IMR-90 (cell line): Measurements from ENCODE around the gene PNMA1. TPM values are rescaled to one million over a fixed set of nuclear protein-coding genes. Genes with fewer than 3 reads are reported as not detected.

Experiments
- ATAC-seq: fragments of 200-7000 bp; cut with Tn5 transposase; 2 replicates; pipeline ENCODE4 v1.9.1; 2020; ENCODE audit warnings: low read depth, mild to moderate bottlenecking, moderate library complexity
- BruUV-seq: library from RNA; stranded (reverse); fragments of 400-500 nt; replicated peaks from 2 replicates; lab custom pipeline; 2021; lab: Mats Ljungman, UMichigan
- CTCF ChIA-PET: fragments of 300-600 bp; formaldehyde crosslinking; extraction: SDS; loops from one replicate; lab custom pipeline; 2021; ENCODE audit warnings: antibody characterized with exemption; lab: Yijun Ruan, JAX
- POLR2A ChIA-PET: fragments of 300-600 bp; sonication (Branson Sonifier 250); formaldehyde crosslinking; loops from one replicate; lab custom pipeline; 2022; ENCODE audit warnings: antibody characterized with exemption; ENCODE audit not compliant: unreplicated experiment; lab: Charles Lee
- DNase-seq: peaks from one replicate; pipeline ENCODE4 v3.0.0; 2013
- H2AFZ ChIP-seq: replicated peaks from 2 replicates; pipeline ENCODE3; 2013; ENCODE audit warnings: low read length, mild to moderate bottlenecking; ENCODE audit not compliant: poor library complexity
- H2AK5ac ChIP-seq: 2 replicates; pipeline ENCODE4 v1.6.1; 2013; ENCODE audit warnings: low read depth, low read length, inconsistent platforms
- H2AK9ac ChIP-seq: replicated peaks from 2 replicates; pipeline ENCODE3; 2013; ENCODE audit warnings: mild to moderate bottlenecking, low read depth, low read length, moderate library complexity; ENCODE audit not compliant: poor library complexity
- H2BK120ac ChIP-seq: 2 replicates; pipeline ENCODE4 v1.6.1; 2013; ENCODE audit warnings: low read depth, low read length, inconsistent platforms
- H2BK15ac ChIP-seq: 3 replicates; pipeline ENCODE4 v1.6.1; 2013; ENCODE audit warnings: low read depth, low read length, inconsistent platforms
- H2BK20ac ChIP-seq: 2 replicates; pipeline ENCODE4 v1.6.1; 2013; ENCODE audit warnings: low read depth, mild to moderate bottlenecking, inconsistent platforms, low read length, moderate library complexity
- H2BK5ac ChIP-seq: 2 replicates; pipeline ENCODE4 v1.6.1; 2013; ENCODE audit warnings: mild to moderate bottlenecking, low read depth, low read length, inconsistent platforms; ENCODE audit not compliant: poor library complexity, severe bottlenecking
- H3K14ac ChIP-seq: replicated peaks from 2 replicates; pipeline ENCODE4 v1.6.1; 2013; ENCODE audit warnings: low read depth, low read length, inconsistent platforms
- H3K18ac ChIP-seq: 2 replicates; pipeline ENCODE4 v1.6.1; 2013; ENCODE audit warnings: low read depth, low read length, control low read depth
- H3K23ac ChIP-seq: 2 replicates; pipeline ENCODE4 v1.6.1; 2013; ENCODE audit warnings: low read depth, low read length, inconsistent platforms
- H3K27ac ChIP-seq: 2 replicates; pipeline ENCODE4 v1.5.1; 2013; ENCODE audit warnings: mild to moderate bottlenecking, control low read depth, low read length; ENCODE audit not compliant: insufficient read depth
- H3K27me3 ChIP-seq: 2 replicates; pipeline ENCODE4 v1.6.1; 2013; ENCODE audit warnings: low read length; ENCODE audit not compliant: control insufficient read depth, insufficient read depth
- H3K36me3 ChIP-seq: 2 replicates; pipeline ENCODE4 v1.6.1; 2013; ENCODE audit warnings: low read length, mixed read lengths; ENCODE audit not compliant: control insufficient read depth, insufficient read depth
- H3K4ac ChIP-seq: 2 replicates; pipeline ENCODE4 v1.6.1; 2013; ENCODE audit warnings: low read depth, low read length, inconsistent platforms
- H3K4me1 ChIP-seq: 2 replicates; pipeline ENCODE4 v1.6.1; 2013; ENCODE audit warnings: low read length, mixed read lengths; ENCODE audit not compliant: control insufficient read depth, insufficient read depth
- H3K4me2 ChIP-seq: 2 replicates; pipeline ENCODE4 v1.6.1; 2013; ENCODE audit warnings: low read depth, mild to moderate bottlenecking, control low read depth, low read length, moderate library complexity
- H3K4me3 ChIP-seq: 2 replicates; pipeline ENCODE4 v1.5.1; 2013; ENCODE audit warnings: low read depth, mild to moderate bottlenecking, control low read depth, low read length, moderate library complexity; ENCODE audit not compliant: insufficient read depth
- H3K56ac ChIP-seq: 2 replicates; pipeline ENCODE4 v1.6.1; 2013; ENCODE audit warnings: low read length, inconsistent platforms; ENCODE audit not compliant: insufficient read depth; ENCODE audit errors: extremely low read depth
- H3K79me1 ChIP-seq, 2 experiments: 2 replicates each; pipeline ENCODE4 v1.6.1; 2013; ENCODE audit warnings: low read length in 2 of 2, inconsistent platforms in 1 of 2, low read depth in 1 of 2
- H3K9ac ChIP-seq: 2 replicates; pipeline ENCODE4 v1.6.1; 2013; ENCODE audit warnings: low read depth, low read length, control low read depth
- H3K9me1 ChIP-seq: 2 replicates; pipeline ENCODE4 v1.6.1; 2013; ENCODE audit warnings: low read length, inconsistent platforms; ENCODE audit not compliant: insufficient read depth
- H3K9me3 ChIP-seq: 2 replicates; pipeline ENCODE4 v1.6.1; 2013; ENCODE audit warnings: low read length; ENCODE audit not compliant: control insufficient read depth, insufficient read depth
- H4K20me1 ChIP-seq: 2 replicates; pipeline ENCODE4 v1.6.1; 2013; ENCODE audit warnings: low read length, inconsistent platforms; ENCODE audit not compliant: insufficient read depth
- H4K5ac ChIP-seq: 2 replicates; pipeline ENCODE4 v1.6.1; 2013; ENCODE audit warnings: mild to moderate bottlenecking, low read depth, low read length, control low read depth
- H4K8ac ChIP-seq, 2 experiments: 2 replicates each; pipeline ENCODE4 v1.6.1; 2013; ENCODE audit warnings: low read depth in 2 of 2, low read length in 2 of 2, control low read depth in 1 of 2, inconsistent platforms in 1 of 2
- H4K91ac ChIP-seq: 2 replicates; pipeline ENCODE4 v1.6.1; 2013; ENCODE audit warnings: low read depth, low read length, inconsistent platforms; ENCODE audit not compliant: insufficient read depth
- CEBPB ChIP-seq: IDR thresholded peaks from 2 replicates; pipeline ENCODE4 v1.6.1; 2012; ENCODE audit warnings: low read depth, low read length, improper control_type of control experiment
- CHD1 ChIP-seq: IDR thresholded peaks from 2 replicates; pipeline ENCODE4 v1.6.1; 2012; ENCODE audit warnings: low read depth, low read length, improper control_type of control experiment
- CTCF ChIP-seq: conservative IDR thresholded peaks from 2 replicates; pipeline ENCODE4 v1.5.1; 2012; ENCODE audit warnings: mild to moderate bottlenecking, low read depth, low read length, improper control_type of control experiment
- ELK1 ChIP-seq: fragments of 150-350 bp; IDR thresholded peaks from 2 replicates; pipeline ENCODE4 v1.6.1; 2016; ENCODE audit warnings: low read depth, mild to moderate bottlenecking, low read length, moderate library complexity, borderline replicate concordance
- FOS ChIP-seq: fragments of 150-350 bp; IDR thresholded peaks from 2 replicates; pipeline ENCODE4 v1.6.1; 2016; ENCODE audit warnings: low read depth, low read length
- MAFK ChIP-seq: IDR thresholded peaks from 2 replicates; pipeline ENCODE4 v1.6.1; 2012; ENCODE audit warnings: low read depth, low read length, improper control_type of control experiment
- MXI1 ChIP-seq: IDR thresholded peaks from 2 replicates; pipeline ENCODE4 v1.6.1; 2012; ENCODE audit warnings: low read depth, mild to moderate bottlenecking, low read length, moderate library complexity, borderline replicate concordance
- NFE2L2 ChIP-seq: fragments of 150-350 bp; IDR thresholded peaks from 2 replicates; pipeline ENCODE4 v1.6.1; 2016; ENCODE audit warnings: low read depth, mild to moderate bottlenecking, low read length
- POLR2A ChIP-seq: IDR thresholded peaks from 2 replicates; pipeline ENCODE4 v1.6.1; 2012; ENCODE audit warnings: mild to moderate bottlenecking, low read depth, low read length
- RAD21 ChIP-seq: IDR thresholded peaks from 2 replicates; pipeline ENCODE4 v1.6.1; 2012; ENCODE audit warnings: low read length, improper control_type of control experiment
- RCOR1 ChIP-seq: IDR thresholded peaks from 2 replicates; pipeline ENCODE4 v1.6.1; 2012; ENCODE audit warnings: mild to moderate bottlenecking, low read length, improper control_type of control experiment; ENCODE audit not compliant: insufficient replicate concordance
- RFX5 ChIP-seq: IDR thresholded peaks from 2 replicates; pipeline ENCODE4 v1.8.0; 2012; ENCODE audit warnings: low read depth, mild to moderate bottlenecking, low read length, moderate library complexity
- SMC3 ChIP-seq: fragments of 150-350 bp; IDR thresholded peaks from 2 replicates; pipeline ENCODE4 v1.6.1; 2016; ENCODE audit warnings: low read depth, mild to moderate bottlenecking, antibody characterized with exemption, low read length, moderate library complexity
- USF2 ChIP-seq: fragments of 150-350 bp; IDR thresholded peaks from 2 replicates; pipeline ENCODE4 v1.6.1; 2017; ENCODE audit warnings: mild to moderate bottlenecking, antibody characterized with exemption, low read length, low read depth
- WGBS, 2 experiments: methylation state at CpG; one replicate each; pipeline versions ENCODE4 v1.1.5 to v1.1.7; 2013; ENCODE audit warnings: missing lambda C conversion rate in 2 of 2; ENCODE audit not compliant: insufficient read length in 1 of 2; ENCODE audit errors: extremely low coverage in 2 of 2; 5-methylcytosine and 5-hydroxymethylcytosine counted together
- dilution Hi-C: fragments of 300-500 bp; cut with HindIII; formaldehyde crosslinking; loops from one replicate; pipeline ENCODE4 v1.14.3; 2018; ENCODE audit warnings: low sequenced_read_pairs; ENCODE audit not compliant: unreplicated experiment
- in situ Hi-C: fragments of 300-500 bp; cut with MboI; formaldehyde crosslinking; loops from 3 replicates; pipeline ENCODE4 v1.14.3; 2019; ENCODE audit warnings: low sequenced_read_pairs, inconsistent platforms, mixed read lengths
- intact Hi-C: fragments of 100-400 bp; cut with micrococcal nuclease; formaldehyde crosslinking; loops from 2 replicates; pipeline ENCODE4 v1.10.0; 2022
- polyA plus RNA-seq, 3 experiments: library from polyadenylated mRNA; depleted of rRNA; stranded (reverse); fragments of >200 nt; gene quantifications; 2 replicates each; pipeline ENCODE4 v1.2.3, GENCODE V29; 2012; ENCODE audit warnings: low replicate concordance in 1 of 3
- total RNA-seq: library from RNA; depleted of rRNA; stranded (reverse); fragments of >200 nt; gene quantifications from 2 replicates; pipeline ENCODE4 v1.2.3, GENCODE V29; 2012

PNMA1 gene
- total and polyA plus RNA-seq, 2 of the 4 experiments (the other 2 are of a cell fraction), result 6.5 to 28.2 TPM

GRCh38 chr14:73719791-73720190 is 5.6 kb upstream of the PNMA1 start:
- ChIA-PET POLR2A (interaction anchor here (0.7 to 1.0 kb wide), 2 partner anchors 9 to 16 kb away, joined by 3 to 19 read pairs; no protein-coding TSS in a partner anchor), CTCF (no interaction called here)
- Histone ChIP-seq H3K27ac (no peak overlapping the region), H3K4me2 (no peak overlapping the region), H3K9me3 (no peaks in the 10 kb centered on the region), H3K14ac (no peak overlapping the region), H3K27me3 (no peaks in the 10 kb centered on the region), H2AK9ac (peak overlapping the region; percentile 7), H4K20me1 (peaks cover 25% of the 10 kb centered on the region), H2BK20ac (no peak overlapping the region), H4K8ac (no peak overlapping the region), H3K56ac (no peak overlapping the region), H4K91ac (no peak overlapping the region), H3K36me3 (peaks cover 51% of the 10 kb centered on the region), H2BK5ac (no peak overlapping the region), H3K18ac (no peak overlapping the region), H3K4ac (no peak overlapping the region), H2AFZ (no peak overlapping the region), H3K9ac (no peak overlapping the region), H4K5ac (no peak overlapping the region), H2BK120ac (no peak overlapping the region), H3K9me1 (peaks cover 9% of the 10 kb centered on the region), H2BK15ac (no peak overlapping the region), H3K23ac (0 out of 2 replicates have a peak overlapping the region, but pooled peaks have one; percentile 13), H3K4me1 (peaks cover 27% of the 10 kb centered on the region), H3K4me3 (no peak overlapping the region), H2AK5ac (peak overlapping the region; percentile 21; the same call in 1 of the 2 replicates), H3K79me1 (peaks cover 18 to 61% of the 10 kb centered on the region in 2 experiments)
- in situ Hi-C loops, result no loop called here
- no TSS peak for BruUV-seq
- ATAC-seq (no peak), DNase-seq (peak; percentile 31)
- 76% methylated on average over 4 of the region's 8 CpGs; no CpG with 5 or more reads in 1 of the 2 experiments for WGBS, 2 experiments
- intact Hi-C loops, result loop anchor here (5.0 to 10.0 kb wide), 2 partner anchors 38 to 145 kb away; no protein-coding TSS in a partner anchor
- TF ChIP-seq MAFK, result no peak
- TF ChIP-seq CEBPB, result no peak
- no peak for TF ChIP-seq RCOR1
- TF ChIP-seq RFX5, result no peak
- TF ChIP-seq SMC3, result no peak
- no peak for TF ChIP-seq CTCF
- TF ChIP-seq USF2, result no peak
- no peak for TF ChIP-seq POLR2A
- no peak for TF ChIP-seq ELK1
- no peak for TF ChIP-seq CHD1
- TF ChIP-seq NFE2L2, result no peak
- no peak for TF ChIP-seq MXI1
- TF ChIP-seq FOS, result no peak
- TF ChIP-seq RAD21, result no peak
- dilution Hi-C loops, result no loop called here
